ENCODE data around the gene OS9. TPM values are rescaled to one million over a fixed set of nuclear protein-coding genes. Genes with fewer than 3 reads are reported as not detected.
"Not testable (repeated sequence)": the region's sequence is repeated elsewhere in the genome, so short reads cannot be mapped to it uniquely, and the experiment has no call there.

The OS9 gene
- polyA plus RNA-seq, result 100 to 1,000 TPM; 106 to 120 TPM

- H3K27me3 ChIP-seq (ENCODE audit: control insufficient read depth in 1 of 2, insufficient read depth in 2 of 2, low read length in 2 of 2), result no peaks in the 10 kb centered on the region
- H3K4me1 ChIP-seq (ENCODE audit: control insufficient read depth in 2 of 2, insufficient read depth in 2 of 2, low read length in 1 of 2), result peaks cover 4 to 8% of the 10 kb centered on the region in 2 donors
- peak within 1 kb of the TSS; percentile 87 to 92 for H3K27ac ChIP-seq (ENCODE audit: low read depth in 2 of 2, low read length in 1 of 2)
- no peaks in the 10 kb centered on the region for H3K9me3 ChIP-seq (ENCODE audit: control insufficient read depth in 2 of 2, insufficient read depth in 1 of 2, low read depth in 1 of 2, low read length in 1 of 2)
- 0% methylated on average over 44 to 45 of the region's 45 CpGs for WGBS, 2 donors
- H3K36me3 ChIP-seq (ENCODE audit: control insufficient read depth in 2 of 2, insufficient read depth in 2 of 2, low read length in 1 of 2), result peaks cover 12 to 19% of the 10 kb centered on the region in 2 donors
- peak within 1 kb of the TSS; percentile 98 for H3K4me3 ChIP-seq (ENCODE audit: low read depth in 1 of 2, low read length in 2 of 2)
Measured at GRCh38 chr12:57693659-57694458, at the start of gene OS9. Gene OS9, plus strand, starts transcription at chr12:57694132. Its CDS starts 30 bp downstream, at chr12:57694162.

- not testable (repeated sequence) for H3K9me3 ChIP-seq (ENCODE audit: control insufficient read depth in 2 of 2, insufficient read depth in 1 of 2, low read depth in 1 of 2, low read length in 1 of 2); H3K36me3 ChIP-seq (ENCODE audit: control insufficient read depth in 2 of 2, insufficient read depth in 2 of 2, low read length in 1 of 2); H3K4me1 ChIP-seq (ENCODE audit: control insufficient read depth in 2 of 2, insufficient read depth in 2 of 2, low read length in 1 of 2); H3K27me3 ChIP-seq (ENCODE audit: control insufficient read depth in 1 of 2, insufficient read depth in 2 of 2, low read length in 2 of 2); H3K4me3 ChIP-seq (ENCODE audit: low read depth in 1 of 2, low read length in 2 of 2); H3K27ac ChIP-seq (ENCODE audit: low read depth in 2 of 2, low read length in 1 of 2)
- 73 to 78% methylated on average over 11 to 13 of the region's 13 CpGs for WGBS, 2 donors
Measured at GRCh38 chr12:57645990-57646658, 47.8 kb upstream of the OS9 start.

GRCh38 chr12:57646659-57647049, 47.3 kb upstream of the OS9 start:
- WGBS, 2 donors, result 92 to 100% methylated on average over 1 to 10 of the region's 15 CpGs
- not testable (repeated sequence) for H3K27me3 ChIP-seq (ENCODE audit: control insufficient read depth in 1 of 2, insufficient read depth in 2 of 2, low read length in 2 of 2); H3K4me3 ChIP-seq (ENCODE audit: low read depth in 1 of 2, low read length in 2 of 2)

GRCh38 chr12:57654042-57654441, 39.9 kb upstream of the OS9 start:
- 62 to 67% methylated on average over 3 of the region's 3 CpGs for WGBS, 2 donors

More at GRCh38 chr12:57646659-57647049, 47.3 kb upstream of the OS9 start:
- H3K4me1 ChIP-seq (ENCODE audit: control insufficient read depth in 2 of 2, insufficient read depth in 2 of 2, low read length in 1 of 2); H3K36me3 ChIP-seq (ENCODE audit: control insufficient read depth in 2 of 2, insufficient read depth in 2 of 2, low read length in 1 of 2); H3K9me3 ChIP-seq (ENCODE audit: control insufficient read depth in 2 of 2, insufficient read depth in 1 of 2, low read depth in 1 of 2, low read length in 1 of 2); H3K27ac ChIP-seq (ENCODE audit: low read depth in 2 of 2, low read length in 1 of 2): not testable (repeated sequence)

GRCh38 chr12:57655541-57656240, 38.2 kb upstream of the OS9 start:
- Histone ChIP-seq H3K9me3 (ENCODE audit: control insufficient read depth in 2 of 2, insufficient read depth in 1 of 2, low read depth in 1 of 2, low read length in 1 of 2) (no peaks in the 10 kb centered on the region), H3K27ac (ENCODE audit: low read depth in 2 of 2, low read length in 1 of 2) (no peak overlapping the region), H3K36me3 (ENCODE audit: control insufficient read depth in 2 of 2, insufficient read depth in 2 of 2, low read length in 1 of 2) (no peaks in the 10 kb centered on the region), H3K4me3 (ENCODE audit: low read depth in 1 of 2, low read length in 2 of 2) (no peak overlapping the region), H3K4me1 (ENCODE audit: control insufficient read depth in 2 of 2, insufficient read depth in 2 of 2, low read length in 1 of 2) (no peaks in the 10 kb centered on the region), H3K27me3 (ENCODE audit: control insufficient read depth in 1 of 2, insufficient read depth in 2 of 2, low read length in 2 of 2) (no peaks in the 10 kb centered on the region)
- 82 to 84% methylated on average over 23 of the region's 23 CpGs for WGBS, 2 donors

More at GRCh38 chr12:57654042-57654441, 39.9 kb upstream of the OS9 start:
- Histone ChIP-seq H3K4me1 (ENCODE audit: control insufficient read depth in 2 of 2, insufficient read depth in 2 of 2, low read length in 1 of 2) (no peaks in the 10 kb centered on the region), H3K4me3 (ENCODE audit: low read depth in 1 of 2, low read length in 2 of 2) (no peak overlapping the region), H3K27ac (ENCODE audit: low read depth in 2 of 2, low read length in 1 of 2) (no peak overlapping the region), H3K27me3 (ENCODE audit: control insufficient read depth in 1 of 2, insufficient read depth in 2 of 2, low read length in 2 of 2) (no peaks in the 10 kb centered on the region), H3K9me3 (ENCODE audit: control insufficient read depth in 2 of 2, insufficient read depth in 1 of 2, low read depth in 1 of 2, low read length in 1 of 2) (no peaks in the 10 kb centered on the region), H3K36me3 (ENCODE audit: control insufficient read depth in 2 of 2, insufficient read depth in 2 of 2, low read length in 1 of 2) (no peaks in the 10 kb centered on the region)

- H3K4me1 ChIP-seq (ENCODE audit: control insufficient read depth in 2 of 2, insufficient read depth in 2 of 2, low read length in 1 of 2); H3K4me3 ChIP-seq (ENCODE audit: low read depth in 1 of 2, low read length in 2 of 2); H3K36me3 ChIP-seq (ENCODE audit: control insufficient read depth in 2 of 2, insufficient read depth in 2 of 2, low read length in 1 of 2); H3K27ac ChIP-seq (ENCODE audit: low read depth in 2 of 2, low read length in 1 of 2); H3K9me3 ChIP-seq (ENCODE audit: control insufficient read depth in 2 of 2, insufficient read depth in 1 of 2, low read depth in 1 of 2, low read length in 1 of 2); H3K27me3 ChIP-seq (ENCODE audit: control insufficient read depth in 1 of 2, insufficient read depth in 2 of 2, low read length in 2 of 2): not testable (repeated sequence)
- 84 to 85% methylated on average over 4 of the region's 4 CpGs for WGBS, 2 donors
Measured at GRCh38 chr12:57656408-57656807, 37.5 kb upstream of the OS9 start.

GRCh38 chr12:57657744-57658143, 36.2 kb upstream of the OS9 start:
- no peak overlapping the region for H3K27ac ChIP-seq (ENCODE audit: low read depth in 2 of 2, low read length in 1 of 2)

GRCh38 chr12:57658890-57659289, 35.0 kb upstream of the OS9 start:
- H3K4me1 ChIP-seq (ENCODE audit: control insufficient read depth in 2 of 2, insufficient read depth in 2 of 2, low read length in 1 of 2), result no peaks in the 10 kb centered on the region
- WGBS, 2 donors, result 60 to 64% methylated on average over 3 of the region's 3 CpGs
- no peaks in the 10 kb centered on the region for H3K27me3 ChIP-seq (ENCODE audit: control insufficient read depth in 1 of 2, insufficient read depth in 2 of 2, low read length in 2 of 2)
- H3K27ac ChIP-seq (ENCODE audit: low read depth in 2 of 2, low read length in 1 of 2), result no peak overlapping the region
- no peaks in the 10 kb centered on the region for H3K9me3 ChIP-seq (ENCODE audit: control insufficient read depth in 2 of 2, insufficient read depth in 1 of 2, low read depth in 1 of 2, low read length in 1 of 2)
- no peak overlapping the region for H3K4me3 ChIP-seq (ENCODE audit: low read depth in 1 of 2, low read length in 2 of 2)
- no peaks in the 10 kb centered on the region for H3K36me3 ChIP-seq (ENCODE audit: control insufficient read depth in 2 of 2, insufficient read depth in 2 of 2, low read length in 1 of 2)

More at GRCh38 chr12:57657744-57658143, 36.2 kb upstream of the OS9 start:
- no peaks in the 10 kb centered on the region for H3K36me3 ChIP-seq (ENCODE audit: control insufficient read depth in 2 of 2, insufficient read depth in 2 of 2, low read length in 1 of 2)
- WGBS, 2 donors, result 46 to 48% methylated on average over 3 of the region's 3 CpGs
- no peaks in the 10 kb centered on the region for H3K27me3 ChIP-seq (ENCODE audit: control insufficient read depth in 1 of 2, insufficient read depth in 2 of 2, low read length in 2 of 2)
- no peak overlapping the region for H3K4me3 ChIP-seq (ENCODE audit: low read depth in 1 of 2, low read length in 2 of 2)
- H3K9me3 ChIP-seq (ENCODE audit: control insufficient read depth in 2 of 2, insufficient read depth in 1 of 2, low read depth in 1 of 2, low read length in 1 of 2), result no peaks in the 10 kb centered on the region
- H3K4me1 ChIP-seq (ENCODE audit: control insufficient read depth in 2 of 2, insufficient read depth in 2 of 2, low read length in 1 of 2), result no peaks in the 10 kb centered on the region

- no peaks in the 10 kb centered on the region for H3K4me1 ChIP-seq (ENCODE audit: control insufficient read depth in 2 of 2, insufficient read depth in 2 of 2, low read length in 1 of 2)
- H3K27me3 ChIP-seq (ENCODE audit: control insufficient read depth in 1 of 2, insufficient read depth in 2 of 2, low read length in 2 of 2), result no peaks in the 10 kb centered on the region
- no peaks in the 10 kb centered on the region for H3K36me3 ChIP-seq (ENCODE audit: control insufficient read depth in 2 of 2, insufficient read depth in 2 of 2, low read length in 1 of 2)
- no peak overlapping the region for H3K27ac ChIP-seq (ENCODE audit: low read depth in 2 of 2, low read length in 1 of 2)
- H3K9me3 ChIP-seq (ENCODE audit: control insufficient read depth in 2 of 2, insufficient read depth in 1 of 2, low read depth in 1 of 2, low read length in 1 of 2), result no peaks in the 10 kb centered on the region
- WGBS, 2 donors, result 86 to 88% methylated on average over 4 of the region's 4 CpGs
- no peak overlapping the region for H3K4me3 ChIP-seq (ENCODE audit: low read depth in 1 of 2, low read length in 2 of 2)
Measured at GRCh38 chr12:57661376-57661775, 32.6 kb upstream of the OS9 start.

Data from esophagus (tissue), 2 donors.